Retinal pigment epithelial cell (primary cell): ENCODE data around the gene DEFB112.

ENCODE experiments used
- DNase-seq: peaks from one replicate; pipeline ENCODE4 v3.0.0-alpha.2; 2010; ENCODE audit warnings: low read depth
- H3K4me3 ChIP-seq: 2 replicates; pipeline ENCODE4 v1.5.1; 2011; ENCODE audit warnings: mild to moderate bottlenecking, low read length, control low read depth, moderate library complexity
- CTCF ChIP-seq: conservative IDR thresholded peaks from 2 replicates; pipeline ENCODE4 v1.5.1; 2011; ENCODE audit warnings: low read depth, low read length, control low read depth, inconsistent platforms

The DEFB112 gene

GRCh38 chr6:50089911-50090310, 40.2 kb upstream of the DEFB112 start:
- TF ChIP-seq CTCF: no peak
- H3K4me3 ChIP-seq: no peak overlapping the region
- DNase-seq: no peak

GRCh38 chr6:50087231-50087954, 37.7 kb upstream of the DEFB112 start:
- H3K4me3 ChIP-seq: no peak overlapping the region
- DNase-seq: peak; percentile 80

GRCh38 chr6:50077385-50077784, 27.7 kb upstream of the DEFB112 start:
- no peak overlapping the region for H3K4me3 ChIP-seq
- no peak for DNase-seq
- TF ChIP-seq CTCF: no peak

More at GRCh38 chr6:50087231-50087954, 37.7 kb upstream of the DEFB112 start:
- peak; percentile 46 for TF ChIP-seq CTCF

- TF ChIP-seq CTCF: no peak
- DNase-seq: no peak
- H3K4me3 ChIP-seq: no peak overlapping the region
Measured at GRCh38 chr6:50076431-50076830, 26.7 kb upstream of the DEFB112 start.

- no peak for TF ChIP-seq CTCF
- H3K4me3 ChIP-seq: no peak overlapping the region
- DNase-seq: no peak
Measured at GRCh38 chr6:50071921-50072320, 22.2 kb upstream of the DEFB112 start.

GRCh38 chr6:50070101-50070500, 20.4 kb upstream of the DEFB112 start:
- TF ChIP-seq CTCF: no peak
- no peak for DNase-seq
- no peak overlapping the region for H3K4me3 ChIP-seq

GRCh38 chr6:50062051-50062450, 12.3 kb upstream of the DEFB112 start:
- no peak overlapping the region for H3K4me3 ChIP-seq
- TF ChIP-seq CTCF: peak; percentile 65
- DNase-seq: no peak
